GM21619 (cell line): ENCODE data around the gene GLI3.
A peak's percentile ranks its signal among the peaks of the same experiment; 100 is the strongest.

Experiments
- ATAC-seq: cut with Tn5 transposase; IDR thresholded peaks from one replicate; pipeline ENCODE4 v1.9.1; 2021; ENCODE audit not compliant: unreplicated experiment

Gene GLI3

DNA sequence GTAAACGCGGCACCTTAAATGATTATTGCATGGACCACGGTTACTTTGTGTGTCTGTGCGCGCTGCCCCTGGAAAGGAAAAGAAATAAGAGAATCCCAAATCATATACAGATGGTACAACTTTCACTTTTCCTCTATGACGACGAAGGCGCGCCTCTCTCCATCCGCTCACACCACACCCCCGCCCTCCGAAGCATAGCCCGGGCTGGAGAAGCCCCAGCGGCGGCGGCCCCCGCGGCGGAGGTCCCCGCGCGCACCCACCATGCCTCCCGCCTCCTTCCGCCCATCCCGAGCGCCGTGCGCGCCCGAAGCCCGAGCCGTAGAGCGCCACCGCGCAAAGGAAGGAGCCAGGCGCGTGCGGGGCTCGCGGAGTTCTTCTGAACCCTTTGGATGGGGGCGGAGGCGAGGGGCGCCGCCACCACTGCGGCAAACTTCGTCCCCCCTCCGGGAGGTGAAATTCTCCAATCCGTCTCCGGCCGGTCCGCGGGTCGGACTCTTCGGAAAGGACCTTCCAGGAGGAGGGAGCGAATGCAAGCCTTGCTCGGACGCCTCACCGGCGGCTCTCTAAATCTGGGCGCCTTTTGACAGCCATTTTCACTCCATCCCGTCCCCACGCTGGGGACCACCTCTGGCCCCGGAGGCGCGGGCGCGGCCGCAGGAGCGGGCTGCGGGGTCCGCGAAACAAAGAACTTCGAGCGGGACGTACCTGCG is 588 bp downstream of the GLI3 start:
- ATAC-seq, result peak; percentile 22

DNA sequence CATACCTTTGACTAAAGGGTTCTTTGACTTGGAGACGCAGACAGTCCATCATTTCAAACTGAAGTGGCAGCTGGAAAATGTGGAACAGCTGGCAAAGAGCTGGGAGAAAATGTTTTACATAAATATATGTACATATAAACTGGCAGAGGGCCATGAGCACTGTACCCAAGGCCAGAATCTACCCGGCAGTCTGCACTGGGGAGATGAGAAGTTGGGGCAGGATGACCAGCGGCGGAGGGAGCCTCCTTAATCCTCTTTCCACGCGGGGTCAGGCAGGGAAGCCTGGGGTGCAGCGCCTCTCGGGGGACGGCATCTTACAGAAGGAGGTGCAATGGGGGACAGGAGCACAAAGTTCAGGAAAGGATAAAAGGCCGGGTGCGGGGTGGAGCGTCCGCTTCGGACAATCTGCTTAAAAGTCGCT is 1.3 kb downstream of the GLI3 start:
- ATAC-seq, result no peak

DNA sequence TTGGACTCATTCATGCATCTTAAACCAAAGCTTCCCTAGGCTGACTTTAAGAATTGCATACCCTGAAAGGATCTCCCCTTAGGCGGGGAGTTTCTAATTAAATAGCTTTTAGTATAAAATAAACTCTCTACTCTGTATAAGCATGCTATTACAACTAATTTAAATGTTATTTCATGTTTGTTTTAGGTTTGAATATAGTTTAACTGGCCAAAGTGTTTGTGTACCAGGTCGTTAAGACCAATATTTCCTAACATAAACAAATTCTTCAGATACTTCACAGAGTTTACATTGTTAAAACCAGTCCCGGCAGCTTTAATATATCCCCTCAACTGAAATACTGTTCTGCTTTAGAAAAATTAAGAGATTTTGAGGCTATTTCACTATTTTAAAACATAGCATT is 2.3 kb downstream of the GLI3 start:
- ATAC-seq, result no peak

DNA sequence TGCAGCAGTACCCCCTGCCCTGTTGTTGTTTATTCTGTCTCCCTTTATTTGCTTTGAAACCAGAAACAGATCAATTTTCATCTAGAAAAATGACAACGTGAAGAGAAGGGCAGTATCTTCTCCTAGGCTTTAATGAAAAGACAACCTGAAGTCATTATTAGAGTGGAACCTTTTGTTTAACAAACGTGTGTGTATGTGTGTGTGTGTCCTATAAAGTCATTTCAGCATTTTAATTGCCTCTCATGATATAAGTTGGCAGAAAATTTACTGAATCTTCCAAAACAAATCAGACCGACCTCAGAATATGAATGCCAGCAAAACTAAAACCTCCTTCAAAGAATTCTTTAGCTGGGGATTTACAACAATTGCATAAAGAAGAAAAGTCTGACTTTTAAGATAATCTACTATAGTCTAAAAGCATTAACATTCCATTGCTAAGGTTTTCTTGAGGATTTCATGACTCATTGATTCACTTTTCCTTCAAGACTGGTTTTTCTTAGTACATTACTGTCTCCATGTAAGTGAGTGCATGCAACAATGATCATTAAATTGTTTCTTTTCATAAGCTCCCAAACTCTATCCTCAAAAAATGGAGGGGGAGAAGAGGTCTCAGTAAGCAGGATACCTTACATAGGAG is 3.2 kb downstream of the GLI3 start:
- no peak for ATAC-seq

DNA sequence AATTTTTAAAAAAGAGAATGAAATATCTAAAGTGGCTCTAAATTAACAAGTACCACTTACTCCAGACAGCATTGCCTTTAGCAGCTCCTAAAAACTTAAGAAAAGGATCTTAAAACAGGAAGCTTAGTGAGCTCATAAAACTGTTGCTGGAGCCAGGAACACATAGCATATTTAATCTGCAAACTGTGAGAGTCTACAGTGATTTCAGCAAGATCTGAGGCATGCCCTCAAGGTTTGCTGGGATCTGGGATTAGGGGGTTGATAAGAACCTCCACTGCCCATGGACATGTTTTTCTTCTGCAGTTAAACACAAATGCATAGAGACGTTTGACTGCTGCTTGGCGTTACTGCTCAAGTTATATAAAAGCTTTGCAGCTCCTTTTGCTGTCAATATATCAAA is 3.8 kb downstream of the GLI3 start:
- no peak for ATAC-seq

DNA sequence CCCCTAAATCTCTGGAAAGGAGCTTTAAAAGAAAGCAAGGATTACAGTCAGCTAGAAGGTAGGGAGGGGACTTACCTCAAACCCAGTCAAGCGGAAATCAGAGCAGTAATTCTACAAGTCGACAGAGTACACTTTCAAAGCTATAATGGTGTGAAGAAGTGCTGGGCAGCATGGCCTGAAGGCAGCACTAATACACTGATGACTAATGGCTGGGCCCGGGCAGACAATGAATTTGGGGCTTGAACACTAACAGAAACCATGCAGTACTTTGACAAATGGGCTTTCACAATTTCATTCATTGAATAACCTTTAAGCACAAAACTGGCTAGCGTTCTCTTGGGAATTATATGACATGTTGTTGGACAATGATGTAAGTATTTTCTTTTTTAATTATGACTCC is 4.7 kb downstream of the GLI3 start:
- ATAC-seq, result no peak

DNA sequence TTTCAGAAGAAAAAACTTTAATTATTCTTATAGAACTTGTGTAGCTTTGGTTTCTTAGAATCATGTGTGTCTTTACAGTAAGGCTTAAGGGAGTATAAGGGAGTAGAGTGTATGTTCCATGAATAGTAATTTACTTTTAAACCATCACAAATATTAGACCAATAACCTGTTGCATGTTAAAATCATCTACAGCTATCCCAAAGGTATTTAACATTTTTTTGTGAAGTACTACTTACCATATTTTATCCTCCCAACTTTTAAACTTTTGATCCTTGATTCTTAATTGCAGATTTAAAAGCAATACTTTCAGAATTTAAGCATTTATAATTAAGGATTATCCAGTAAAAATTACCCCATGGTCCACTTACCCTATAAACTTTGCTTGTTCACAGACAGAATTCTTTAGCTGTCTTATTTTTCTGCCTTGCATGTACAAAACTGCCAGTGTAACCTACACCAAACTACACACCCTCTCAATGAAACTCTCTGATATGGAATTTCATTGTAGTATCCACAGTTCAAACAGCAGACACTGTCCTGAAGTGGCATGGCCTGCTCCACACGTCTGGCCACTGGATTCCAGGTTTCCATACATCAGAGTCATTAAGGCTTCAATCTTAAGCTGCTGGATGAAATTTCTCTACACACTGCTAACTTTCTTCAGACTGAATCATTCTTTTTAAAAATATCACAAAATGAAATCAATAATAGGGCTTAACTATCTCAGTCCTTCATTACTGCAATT is 5.8 kb downstream of the GLI3 start:
- no peak for ATAC-seq

DNA sequence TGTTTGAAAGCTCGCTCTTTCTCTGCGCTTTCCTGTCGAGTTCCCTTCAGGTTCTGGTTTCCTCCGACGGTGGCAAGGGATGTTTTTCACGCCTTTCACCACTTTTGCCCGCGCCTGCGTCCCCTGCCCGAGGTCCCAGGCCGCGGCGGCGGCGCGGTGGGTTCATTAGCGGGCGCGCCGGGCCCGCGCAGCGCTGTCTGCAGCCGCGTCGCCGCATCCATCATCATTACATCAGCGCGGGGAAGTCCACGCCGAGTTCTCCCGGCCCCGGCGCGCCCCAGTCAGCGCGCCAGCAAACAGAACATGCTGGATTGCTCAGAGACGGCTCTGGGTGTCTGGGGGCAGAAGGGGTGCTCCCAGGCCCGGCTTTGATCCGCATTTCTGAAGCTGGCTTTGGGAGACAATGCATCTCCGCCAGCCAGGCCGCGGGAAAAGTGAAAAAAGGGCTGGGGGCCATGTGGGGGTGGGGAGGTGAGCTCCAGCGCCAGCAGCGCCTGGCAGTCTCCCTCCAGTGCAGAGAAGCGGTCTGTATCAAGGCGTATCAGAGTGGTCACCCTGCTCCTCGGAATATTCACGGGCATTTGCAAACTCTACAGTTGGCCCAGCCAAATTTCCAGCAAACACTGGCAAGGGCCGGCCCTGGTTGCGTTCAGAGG is 8.9 kb downstream of the GLI3 start:
- ATAC-seq, result peak; percentile 20

DNA sequence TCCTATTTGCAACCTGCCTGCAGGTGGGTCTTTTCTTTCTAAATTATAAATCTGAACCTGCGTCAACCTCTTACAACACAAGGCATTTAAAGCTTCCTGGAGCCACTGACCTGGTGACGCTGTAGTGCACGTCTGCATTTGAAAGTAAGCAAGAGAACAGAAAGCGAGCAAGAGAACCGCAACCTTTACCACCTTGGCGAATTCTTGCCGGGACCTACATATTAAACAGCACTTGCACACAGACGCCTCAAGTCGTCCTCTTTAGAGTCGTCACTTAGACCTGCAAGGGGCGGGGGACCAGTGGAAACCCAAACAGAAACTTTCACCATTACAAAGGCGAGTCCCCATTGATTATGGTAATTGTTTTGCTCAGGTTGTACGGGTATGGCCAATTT is 9.5 kb downstream of the GLI3 start:
- peak; percentile 70 for ATAC-seq

DNA sequence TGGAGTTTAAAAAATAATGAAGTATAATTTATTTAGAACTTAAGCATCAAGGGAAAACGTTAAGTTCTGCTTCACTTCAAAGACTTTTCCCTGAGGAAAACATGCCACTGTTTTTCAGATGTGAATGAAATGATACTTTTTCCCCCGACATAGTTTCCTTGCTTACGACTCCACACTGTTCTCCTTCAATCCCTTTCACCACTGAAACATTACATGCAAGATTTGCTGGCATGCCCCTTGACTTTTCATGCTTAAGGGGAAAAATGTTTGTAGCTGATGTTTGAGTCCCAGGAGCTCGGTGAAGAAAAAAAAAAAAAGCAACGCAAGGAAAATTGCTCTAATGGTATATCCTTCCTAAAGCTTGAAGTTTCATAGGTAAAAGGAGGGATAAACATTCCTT is 10.0 kb downstream of the GLI3 start:
- no peak for ATAC-seq

DNA sequence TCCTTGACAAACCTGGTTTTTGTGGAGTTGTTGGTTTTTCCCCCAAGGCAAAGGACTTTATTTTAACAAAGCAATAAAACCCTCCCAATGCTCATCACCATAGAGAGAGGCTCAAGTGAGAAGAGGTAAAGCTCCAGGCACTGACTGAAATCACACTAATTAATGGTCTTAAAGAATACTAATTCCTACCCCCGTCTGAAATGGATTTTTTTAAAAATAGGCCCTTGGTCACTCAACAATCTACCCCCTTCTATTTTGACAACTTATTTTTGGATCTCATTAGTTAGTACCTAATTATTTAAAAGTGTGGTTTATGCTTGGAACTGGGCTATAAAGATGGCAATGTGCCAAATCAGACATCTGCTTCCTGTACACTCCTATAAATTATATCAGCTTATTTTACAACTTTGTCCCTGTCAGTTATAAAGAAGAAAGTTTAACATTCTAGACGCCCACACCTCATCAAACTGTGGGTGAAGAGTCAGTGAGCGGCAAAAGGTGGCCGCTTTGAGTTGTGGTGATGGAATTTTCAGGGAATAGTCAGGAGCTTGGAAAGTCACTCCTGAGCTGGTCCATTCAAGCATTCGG is 10.6 kb downstream of the GLI3 start:
- ATAC-seq, result no peak

DNA sequence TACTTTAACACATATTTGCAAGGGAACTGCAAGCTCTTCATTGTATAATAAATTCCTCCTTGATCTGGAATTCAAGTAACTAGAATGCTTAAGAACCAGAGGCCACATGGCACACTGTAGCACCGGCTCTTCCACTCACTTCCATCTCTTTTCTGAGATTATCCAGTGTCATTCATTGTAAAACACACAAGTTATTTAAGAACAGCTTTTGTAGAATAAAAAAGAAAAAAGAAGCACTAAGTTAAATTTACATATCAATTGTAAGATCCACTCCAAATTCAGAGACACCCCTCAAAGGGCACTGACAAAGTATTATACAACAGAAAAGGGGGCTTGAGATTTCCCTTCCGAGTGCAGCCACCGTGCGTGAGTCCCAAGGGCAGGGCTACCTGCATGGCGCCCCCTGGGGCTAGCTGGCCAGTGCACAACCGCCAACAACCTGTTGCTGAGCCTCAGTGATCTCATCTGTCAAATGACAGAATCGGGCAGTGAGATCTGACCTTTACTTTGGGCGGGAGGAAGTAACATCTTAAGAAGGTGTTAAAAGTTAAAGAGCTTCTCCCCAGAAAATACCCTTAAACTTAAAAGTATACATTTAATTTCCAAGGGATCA is 12.5 kb downstream of the GLI3 start:
- no peak for ATAC-seq

DNA sequence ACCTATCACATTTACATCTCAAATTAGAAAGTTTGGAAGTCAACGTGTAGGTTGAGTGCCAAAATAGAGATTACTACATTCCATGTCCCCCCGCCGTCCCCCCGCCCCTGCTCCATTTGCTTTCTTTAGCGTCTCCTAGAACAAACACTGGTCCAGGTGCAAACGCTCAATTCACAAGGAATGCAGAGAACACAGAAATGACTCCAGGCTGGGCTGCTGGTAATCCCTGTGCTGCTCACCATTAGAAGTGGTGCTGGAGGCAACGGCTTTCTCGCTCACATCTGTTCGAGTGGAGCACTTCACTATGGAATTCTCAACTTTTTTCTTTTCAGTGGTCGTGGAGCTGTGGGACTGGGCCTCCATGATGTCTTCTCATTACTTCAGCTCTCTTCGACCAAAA is 14.1 kb downstream of the GLI3 start:
- no peak for ATAC-seq

DNA sequence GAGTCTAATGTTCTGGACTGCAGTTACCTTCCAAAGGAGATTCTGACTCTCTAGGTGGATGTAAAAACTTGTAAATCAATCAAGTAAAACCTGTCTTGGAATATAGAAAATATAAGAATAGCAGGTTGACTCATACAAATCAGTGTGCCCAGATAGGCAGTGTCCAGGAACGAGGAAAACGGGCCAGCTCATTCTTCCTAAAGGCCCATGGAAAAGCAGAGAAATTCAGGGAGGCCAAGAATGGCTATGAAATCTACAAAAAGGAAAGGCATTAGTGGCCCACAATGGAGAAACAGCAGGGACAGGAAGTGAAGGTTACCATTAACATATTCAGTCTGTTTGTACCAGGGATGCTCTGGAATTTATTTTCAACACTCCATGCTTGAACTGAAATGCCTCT is 14.9 kb downstream of the GLI3 start:
- no peak for ATAC-seq

DNA sequence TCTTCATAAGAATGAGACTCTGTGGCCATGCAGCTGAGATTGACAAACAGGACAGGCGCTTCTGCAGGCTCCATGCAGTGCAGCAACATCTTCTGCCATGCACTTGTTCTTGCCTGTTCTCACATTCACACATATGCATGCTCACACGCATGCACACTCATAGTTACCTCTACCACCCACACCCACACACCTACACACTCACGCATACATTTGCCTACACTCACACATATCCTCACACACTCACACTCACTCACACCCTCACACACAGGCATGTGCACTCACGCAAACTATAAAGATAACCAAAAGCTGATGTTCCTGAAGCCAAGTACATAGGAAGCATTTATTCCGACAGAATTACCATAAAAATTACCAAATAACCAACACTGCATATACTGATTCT is 15.7 kb downstream of the GLI3 start:
- no peak for ATAC-seq

DNA sequence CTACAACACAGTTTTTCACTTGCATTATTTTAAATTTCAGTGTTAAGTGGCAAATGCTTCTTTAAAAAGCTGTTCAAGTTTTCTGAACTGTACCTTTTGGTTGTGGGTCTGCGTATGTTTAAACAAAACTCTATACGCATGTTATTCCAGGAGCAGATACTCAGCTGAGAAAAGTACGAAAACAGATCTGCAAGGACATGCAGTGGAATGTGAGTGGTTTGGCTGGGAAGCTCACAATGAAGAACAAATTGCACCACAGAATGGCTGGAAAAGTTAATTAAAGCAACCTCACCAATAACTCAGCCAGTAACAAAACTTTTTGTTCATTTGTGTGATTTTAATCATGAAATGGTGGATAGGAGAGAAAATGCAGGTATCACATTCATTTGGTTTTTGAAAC is 17.6 kb downstream of the GLI3 start:
- no peak for ATAC-seq

DNA sequence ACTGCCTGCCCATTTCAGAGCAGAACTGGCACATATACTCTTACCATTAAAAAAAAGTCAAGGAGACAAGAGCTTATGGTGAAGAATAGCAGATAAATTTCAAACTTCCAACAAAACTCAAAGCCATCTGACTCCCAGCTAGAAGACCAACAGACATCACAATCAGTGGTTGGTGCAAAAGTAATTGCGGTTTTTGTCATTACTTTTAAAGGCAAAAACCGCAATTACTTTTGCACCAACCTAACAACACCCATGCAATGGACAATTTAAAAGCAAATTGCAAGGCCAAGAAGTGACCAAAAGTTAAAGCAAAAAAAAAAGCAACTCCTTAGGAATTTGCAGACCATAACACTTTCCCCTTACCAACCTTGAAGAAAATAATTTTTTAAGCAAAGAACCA is 18.8 kb downstream of the GLI3 start:
- ATAC-seq, result no peak

DNA sequence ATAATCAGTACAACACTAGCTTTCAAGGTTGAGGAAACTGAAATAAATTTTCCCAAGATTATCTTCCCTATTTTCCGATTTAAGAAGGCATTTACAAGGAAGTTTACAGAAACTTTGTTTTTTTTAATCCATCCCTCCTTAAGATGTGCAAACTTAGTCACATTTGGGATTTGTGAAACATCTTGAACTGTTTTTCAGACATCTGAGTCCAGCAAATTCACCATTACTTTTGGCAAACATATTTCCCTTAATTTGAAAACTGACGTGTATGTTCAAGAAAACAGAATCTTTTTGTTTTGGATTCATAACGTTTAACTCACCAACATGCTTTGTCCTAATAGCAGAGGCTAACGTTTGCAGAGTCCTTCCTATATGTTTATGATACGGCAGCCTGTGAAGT is 19.5 kb downstream of the GLI3 start:
- no peak for ATAC-seq

DNA sequence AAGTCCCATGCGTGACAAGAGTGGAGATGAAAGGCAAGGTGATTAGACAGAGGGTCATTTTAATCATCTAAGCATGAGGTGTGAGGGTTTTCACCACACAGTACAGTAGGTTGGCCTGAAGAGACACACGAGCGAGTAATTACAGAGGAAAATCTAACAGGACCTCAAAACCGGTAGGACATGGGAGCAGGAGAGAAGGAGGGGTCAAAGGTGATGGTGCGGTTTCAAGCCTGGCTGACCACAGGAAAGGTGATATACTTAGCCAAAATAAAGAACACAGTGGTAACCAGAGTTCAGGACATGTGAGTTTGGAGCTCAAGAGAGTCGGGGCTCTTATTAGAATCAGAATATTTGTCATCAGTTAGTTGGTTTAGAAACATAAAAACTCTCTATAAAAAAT is 20.0 kb downstream of the GLI3 start:
- ATAC-seq, result no peak

DNA sequence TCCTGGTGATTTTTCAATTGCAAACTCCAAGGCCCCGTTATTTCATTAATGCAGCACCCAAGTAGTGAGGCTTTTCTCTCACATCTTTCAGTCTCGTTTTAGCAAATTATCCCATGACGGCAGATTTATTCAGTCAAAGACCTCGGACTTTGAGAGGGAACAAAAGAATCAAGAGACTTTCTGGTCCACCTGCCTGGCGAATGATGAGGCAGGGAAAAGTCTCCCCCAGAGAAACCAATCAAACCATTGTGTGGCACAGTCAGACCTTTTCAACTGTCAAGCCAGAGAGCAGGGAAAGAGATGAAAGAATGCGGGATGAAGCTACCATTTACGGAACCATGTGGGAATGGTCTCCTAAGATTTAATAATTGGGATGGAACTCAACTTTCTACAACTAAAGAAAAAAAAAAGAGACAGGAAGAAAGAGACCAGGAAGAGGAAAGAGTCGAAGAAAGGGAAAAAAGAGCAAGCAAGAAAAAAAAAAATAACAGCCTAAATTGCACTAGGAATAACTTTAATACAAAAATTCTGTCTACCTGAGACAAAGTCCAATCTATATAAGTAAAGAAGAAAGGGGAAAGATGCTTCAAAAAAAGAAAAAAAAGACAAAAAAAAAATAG is 22.8 kb downstream of the GLI3 start:
- no peak for ATAC-seq

DNA sequence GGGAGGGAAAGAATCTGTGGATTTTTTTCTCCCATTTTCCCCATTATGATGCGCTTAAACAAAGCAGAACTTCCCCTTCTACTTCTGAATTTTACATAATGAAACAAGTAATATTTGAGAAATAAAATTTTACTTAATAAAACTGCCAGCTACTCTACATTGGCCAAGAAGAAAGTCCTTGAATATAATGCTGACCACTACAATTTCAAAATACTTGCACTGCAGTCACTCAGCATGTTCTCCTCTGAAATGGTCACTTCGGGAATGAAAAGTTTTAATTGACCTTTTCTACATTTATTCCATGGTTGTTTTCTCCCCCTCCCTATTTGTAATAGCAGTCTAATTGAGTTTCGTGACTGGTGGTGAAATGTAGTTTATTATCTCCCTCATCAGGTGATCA is 23.9 kb downstream of the GLI3 start:
- no peak for ATAC-seq
